SU-DHL-6 (cell line): Measurements from ENCODE around the gene PRKD1.

Experiments used
- CTCF ChIP-seq: fragments of 200-600 bp; sonication (generic); IDR thresholded peaks from one replicate; pipeline ENCODE4 v1.5.1; 2017; ENCODE audit warnings: antibody characterized with exemption, mild to moderate bottlenecking, low read length, moderate library complexity; ENCODE audit not compliant: insufficient read depth, poor library complexity, severe bottlenecking
- EZH2phosphoT487 ChIP-seq: fragments of 200-600 bp; sonication (generic), shearing (Covaris generic); conservative IDR thresholded peaks from 2 replicates; pipeline ENCODE4 v1.6.1; 2018; ENCODE audit warnings: mild to moderate bottlenecking, antibody characterized with exemption, low read length, moderate library complexity, mixed read lengths

GRCh38 chr14:29800961-29801360 lies 126.7 kb downstream of the PRKD1 start:
- TF ChIP-seq CTCF (no peak), EZH2phosphoT487 (no peak)
